ENCODE results near the gene PPP2R3B.

GRCh38 chrX:367866-368265 is 18.8 kb downstream of the PPP2R3B start:
- TF ChIP-seq, protein P1, sequence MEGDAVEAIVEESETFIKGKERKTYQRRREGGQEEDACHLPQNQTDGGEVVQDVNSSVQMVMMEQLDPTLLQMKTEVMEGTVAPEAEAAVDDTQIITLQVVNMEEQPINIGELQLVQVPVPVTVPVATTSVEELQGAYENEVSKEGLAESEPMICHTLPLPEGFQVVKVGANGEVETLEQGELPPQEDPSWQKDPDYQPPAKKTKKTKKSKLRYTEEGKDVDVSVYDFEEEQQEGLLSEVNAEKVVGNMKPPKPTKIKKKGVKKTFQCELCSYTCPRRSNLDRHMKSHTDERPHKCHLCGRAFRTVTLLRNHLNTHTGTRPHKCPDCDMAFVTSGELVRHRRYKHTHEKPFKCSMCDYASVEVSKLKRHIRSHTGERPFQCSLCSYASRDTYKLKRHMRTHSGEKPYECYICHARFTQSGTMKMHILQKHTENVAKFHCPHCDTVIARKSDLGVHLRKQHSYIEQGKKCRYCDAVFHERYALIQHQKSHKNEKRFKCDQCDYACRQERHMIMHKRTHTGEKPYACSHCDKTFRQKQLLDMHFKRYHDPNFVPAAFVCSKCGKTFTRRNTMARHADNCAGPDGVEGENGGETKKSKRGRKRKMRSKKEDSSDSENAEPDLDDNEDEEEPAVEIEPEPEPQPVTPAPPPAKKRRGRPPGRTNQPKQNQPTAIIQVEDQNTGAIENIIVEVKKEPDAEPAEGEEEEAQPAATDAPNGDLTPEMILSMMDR (conservative IDR thresholded peaks at IDR 0.05; ENCODE audit: low read depth, low read length), result no peak
- TF ChIP-seq, protein P2, sequence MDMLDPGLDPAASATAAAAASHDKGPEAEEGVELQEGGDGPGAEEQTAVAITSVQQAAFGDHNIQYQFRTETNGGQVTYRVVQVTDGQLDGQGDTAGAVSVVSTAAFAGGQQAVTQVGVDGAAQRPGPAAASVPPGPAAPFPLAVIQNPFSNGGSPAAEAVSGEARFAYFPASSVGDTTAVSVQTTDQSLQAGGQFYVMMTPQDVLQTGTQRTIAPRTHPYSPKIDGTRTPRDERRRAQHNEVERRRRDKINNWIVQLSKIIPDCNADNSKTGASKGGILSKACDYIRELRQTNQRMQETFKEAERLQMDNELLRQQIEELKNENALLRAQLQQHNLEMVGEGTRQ (IDR thresholded peaks at IDR 0.05; ENCODE audit: low read depth, low read length), result no peak
- no peak for TF ChIP-seq POLR2A (IDR thresholded peaks at IDR 0.05; ENCODE audit: low read depth, low read length)
- no peak for TF ChIP-seq MAZ (IDR thresholded peaks at IDR 0.05; ENCODE audit: borderline replicate concordance, low read depth, low read length)
- TF ChIP-seq MXI1 (IDR thresholded peaks at IDR 0.05; ENCODE audit: borderline replicate concordance, low read depth, low read length), result no peak
- TF ChIP-seq NFE2L2 (IDR thresholded peaks at IDR 0.05; ENCODE audit: low read depth, low read length), result no peak
- no peak for TF ChIP-seq RFX5 (IDR thresholded peaks at IDR 0.05; ENCODE audit: low read depth, low read length)
- no peak for TF ChIP-seq FOS (IDR thresholded peaks at IDR 0.05; ENCODE audit: low read depth, low read length)
- no peak for TF ChIP-seq CEBPB (IDR thresholded peaks at IDR 0.05; ENCODE audit: low read depth, low read length)
- no peak for TF ChIP-seq RAD21 (IDR thresholded peaks at IDR 0.05; ENCODE audit: low read length)
- no peak for TF ChIP-seq CHD1 (IDR thresholded peaks at IDR 0.05; ENCODE audit: low read depth, low read length)
